ENCODE data around the gene ZGLP1. TPM values are rescaled to one million over a fixed set of nuclear protein-coding genes. Genes with fewer than 3 reads are reported as not detected.

Gene ZGLP1
- total RNA-seq, 1 experiment from 2014 or later, result 5.0 TPM

GRCh38 chr19:10285393-10285792 lies 24.2 kb downstream of the ZGLP1 start:
- ChIA-PET CTCF (interaction anchor here (1.9 kb wide), 1 partner anchor 26 kb away, joined by 7 read pairs; no protein-coding TSS in a partner anchor), POLR2A (no interaction called here)

More at GRCh38 chr19:10285393-10285792, 24.2 kb downstream of the ZGLP1 start:
- peaks cover 13 to 51% of the 10 kb centered on the region in 2 experiments for H3K4me1 ChIP-seq (ENCODE audit: control insufficient read depth in 1 of 2, insufficient read depth in 2 of 2, low read length in 2 of 2)
- RAD21 ChIA-PET (ENCODE audit: low non-redundant PET in 1 of 2, low total read pairs in 2 of 2, uncharacterized antibody in 2 of 2, unreplicated experiment in 2 of 2), result no interaction called here
- no peaks in the 10 kb centered on the region for H4K20me1 ChIP-seq (ENCODE audit: insufficient read depth)
- H3K27me3 ChIP-seq (ENCODE audit: insufficient read depth, low read length), result no peaks in the 10 kb centered on the region
- H3K4me2 ChIP-seq (ENCODE audit: low read length), result no peak overlapping the region
- no peak overlapping the region for H3K27ac ChIP-seq (ENCODE audit: low read depth, low read length)
- intact Hi-C loops (cut with micrococcal nuclease), result no loop called here
- no peak overlapping the region for H2AFZ ChIP-seq (ENCODE audit: low read depth, low read length, poor library complexity, severe bottlenecking)
- no TSS peak for BruUV-seq (replicated peaks)
- H3K36me3 ChIP-seq (ENCODE audit: control insufficient read depth in 1 of 2, insufficient read depth in 2 of 2, low read length in 2 of 2), result no peaks in the 10 kb centered on the region; a peak in 2 of 4 replicates
- no peak overlapping the region for H3K9ac ChIP-seq (ENCODE audit: low read length)
- no peaks in the 10 kb centered on the region for H3K9me2 ChIP-seq (ENCODE audit: insufficient read depth)
- DNase-seq (ENCODE audit: low read depth, low spot score) (no peak), ATAC-seq (no peak)
- H3K4me3 ChIP-seq (replicated peaks in 1 of 2; ENCODE audit: low read depth in 1 of 2, low read length in 2 of 2), result no peak overlapping the region
- H3K79me2 ChIP-seq (ENCODE audit: insufficient read depth, low read length), result peaks cover 2% of the 10 kb centered on the region; the same call in 1 of the 2 replicates
- no peaks in the 10 kb centered on the region for H3K9me3 ChIP-seq (ENCODE audit: control insufficient read depth in 1 of 2, insufficient read depth in 1 of 2, low read depth in 1 of 2, low read length in 2 of 2)
- TF ChIP-seq, protein P1, sequence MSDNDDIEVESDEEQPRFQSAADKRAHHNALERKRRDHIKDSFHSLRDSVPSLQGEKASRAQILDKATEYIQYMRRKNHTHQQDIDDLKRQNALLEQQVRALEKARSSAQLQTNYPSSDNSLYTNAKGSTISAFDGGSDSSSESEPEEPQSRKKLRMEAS (IDR thresholded peaks at IDR 0.05), result no peak
- no peak for TF ChIP-seq SRF (IDR thresholded peaks at IDR 0.05; ENCODE audit: low read depth)
- TF ChIP-seq, protein P2, sequence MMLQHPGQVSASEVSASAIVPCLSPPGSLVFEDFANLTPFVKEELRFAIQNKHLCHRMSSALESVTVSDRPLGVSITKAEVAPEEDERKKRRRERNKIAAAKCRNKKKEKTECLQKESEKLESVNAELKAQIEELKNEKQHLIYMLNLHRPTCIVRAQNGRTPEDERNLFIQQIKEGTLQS (IDR thresholded peaks at IDR 0.05), result no peak
- TF ChIP-seq POLR2A (IDR thresholded peaks at IDR 0.05; ENCODE audit: borderline replicate concordance, extremely low read depth, insufficient read depth, insufficient read length), result no peak
- no peak for TF ChIP-seq FOSL1 (IDR thresholded peaks at IDR 0.05; ENCODE audit: low read depth)
- TF ChIP-seq ELF1 (IDR thresholded peaks at IDR 0.05; ENCODE audit: borderline replicate concordance, low read depth), result no peak
- TF ChIP-seq CTCF (IDR thresholded peaks at IDR 0.05 in 2 of 3, conservative IDR thresholded peaks at IDR 0.05 in 1 of 3; ENCODE audit: borderline replicate concordance in 1 of 3, insufficient read depth in 1 of 3, low read depth in 2 of 3, low read length in 2 of 3), result no peak
- TF ChIP-seq ZBTB33 (IDR thresholded peaks at IDR 0.05; ENCODE audit: extremely low read depth, insufficient replicate concordance, low read length), result no peak
- no peak for TF ChIP-seq RAD21 (IDR thresholded peaks at IDR 0.05; ENCODE audit: low read depth)
- TF ChIP-seq YY1 (IDR thresholded peaks at IDR 0.05; ENCODE audit: extremely low read depth, insufficient replicate concordance, low read depth, low read length), result no peak
- TF ChIP-seq ZNF274 (IDR thresholded peaks at IDR 0.05; ENCODE audit: low read depth, low read length), result no peak
- TF ChIP-seq JUND (IDR thresholded peaks at IDR 0.05), result no peak
- TF ChIP-seq EZH2 (IDR thresholded peaks at IDR 0.05), result no peak
- no peak for TF ChIP-seq ZFX (IDR thresholded peaks at IDR 0.05)
- TF ChIP-seq SIN3A (IDR thresholded peaks at IDR 0.05; ENCODE audit: low read depth), result no peak
- no peak for TF ChIP-seq EZH2phosphoT487 (IDR thresholded peaks at IDR 0.05; ENCODE audit: borderline replicate concordance)

Measured in HCT116 (cell line).